GM23338 (cell line): ENCODE measurements around the gene SERTAD1. TPM values are rescaled to one million over a fixed set of nuclear protein-coding genes. Genes with fewer than 3 reads are reported as not detected.
A peak's percentile ranks its signal among the peaks of the same experiment; 100 is the strongest.
"Not testable (repeated sequence)": the region's sequence is repeated elsewhere in the genome, so short reads cannot be mapped to it uniquely, and the experiment has no call there.

Experiments used
- ATAC-seq: fragments of 200-7000 bp; cut with Tn5 transposase; 3 replicates; pipeline ENCODE4 v1.9.1; 2020
- DNase-seq: peaks from one replicate; pipeline ENCODE4 v3.0.0-alpha.2; 2015; ENCODE audit warnings: low spot score
- H2AFZ ChIP-seq: fragments of 200-600 bp; sonication (generic); 2 replicates; pipeline ENCODE4 v1.8.0; 2016; ENCODE audit warnings: antibody characterized with exemption, mild to moderate bottlenecking, moderate library complexity
- H3F3A ChIP-seq: fragments of 200-600 bp; sonication (generic); replicated peaks from 2 replicates; pipeline ENCODE4 v1.8.0; 2017; ENCODE audit warnings: antibody characterized with exemption, mixed run types, low read depth
- H3K27ac ChIP-seq: fragments of 200-600 bp; sonication (generic); 2 replicates; pipeline ENCODE4 v1.6.1; 2016; ENCODE audit warnings: low read depth
- H3K27me3 ChIP-seq: fragments of 200-600 bp; sonication (generic); 2 replicates; pipeline ENCODE4 v1.8.0; 2016; ENCODE audit warnings: mild to moderate bottlenecking, mixed run types, moderate library complexity; ENCODE audit not compliant: insufficient read depth
- H3K36me3 ChIP-seq: fragments of 200-600 bp; sonication (generic); 2 replicates; pipeline ENCODE4 v1.8.0; 2016; ENCODE audit warnings: mild to moderate bottlenecking; ENCODE audit not compliant: insufficient read depth
- H3K4me1 ChIP-seq: fragments of 200-600 bp; sonication (generic); 2 replicates; pipeline ENCODE4 v1.8.0; 2016; ENCODE audit warnings: mild to moderate bottlenecking, moderate library complexity; ENCODE audit not compliant: insufficient read depth
- H3K4me2 ChIP-seq: fragments of 200-600 bp; sonication (generic); 2 replicates; pipeline ENCODE4 v1.7.1; 2017; ENCODE audit warnings: mixed run types
- H3K4me3 ChIP-seq: fragments of 200-600 bp; sonication (generic); 2 replicates; pipeline ENCODE4 v1.6.1; 2016; ENCODE audit warnings: mixed run types
- H3K79me2 ChIP-seq: fragments of 200-600 bp; sonication (generic); replicated peaks from 2 replicates; pipeline ENCODE4 v1.8.0; 2017; ENCODE audit warnings: mild to moderate bottlenecking; ENCODE audit not compliant: insufficient read depth
- H3K9me2 ChIP-seq: fragments of 200-600 bp; sonication (generic); 2 replicates; pipeline ENCODE4 v1.8.0; 2017; ENCODE audit not compliant: insufficient read depth
- H4K20me1 ChIP-seq: fragments of 200-600 bp; sonication (generic); replicated peaks from 2 replicates; pipeline ENCODE4 v1.8.0; 2017; ENCODE audit warnings: mild to moderate bottlenecking; ENCODE audit not compliant: insufficient read depth
- H3K27ac Mint-ChIP-seq: 2 replicates; pipeline ENCODE4 v1.8.0; 2020; ENCODE audit warnings: inconsistent platforms, mild to moderate bottlenecking, moderate library complexity, mixed read lengths
- H3K27me3 Mint-ChIP-seq: 3 replicates; pipeline ENCODE4 v1.8.0; 2022; ENCODE audit warnings: low read depth, mild to moderate bottlenecking, moderate library complexity, mixed read lengths, inconsistent platforms; ENCODE audit not compliant: insufficient read depth, poor library complexity
- H3K36me3 Mint-ChIP-seq: 3 replicates; pipeline ENCODE4 v1.8.0; 2021; ENCODE audit warnings: low read depth, mild to moderate bottlenecking, inconsistent platforms, moderate library complexity, mixed read lengths
- H3K4me1 Mint-ChIP-seq: 3 replicates; pipeline ENCODE4 v1.8.0; 2020; ENCODE audit warnings: mild to moderate bottlenecking, inconsistent platforms, mixed read lengths
- H3K4me3 Mint-ChIP-seq: 3 replicates; pipeline ENCODE4 v1.8.0; 2021; ENCODE audit warnings: moderate library complexity, mild to moderate bottlenecking, inconsistent platforms, mixed read lengths
- H3K9me3 Mint-ChIP-seq: 3 replicates; pipeline ENCODE4 v1.8.0; 2020; ENCODE audit warnings: moderate library complexity, mild to moderate bottlenecking, inconsistent platforms, mixed read lengths
- EZH2 ChIP-seq: fragments of 200-600 bp; sonication (generic); IDR thresholded peaks from one replicate; pipeline ENCODE4 v1.8.0; 2017; ENCODE audit warnings: antibody characterized with exemption, mild to moderate bottlenecking, low read depth; ENCODE audit not compliant: unreplicated experiment
- JUNB ChIP-seq: IDR thresholded peaks from one replicate; pipeline ENCODE4 v1.6.1; 2016; ENCODE audit warnings: antibody characterized with exemption; ENCODE audit not compliant: unreplicated experiment
- POLR2AphosphoS5 ChIP-seq: IDR thresholded peaks from 2 replicates; pipeline ENCODE4 v1.6.1; 2016; ENCODE audit warnings: antibody characterized with exemption, low read depth
- STAT1 ChIP-seq: IDR thresholded peaks from one replicate; pipeline ENCODE4 v1.6.1; 2016; ENCODE audit warnings: antibody characterized with exemption; ENCODE audit not compliant: unreplicated experiment
- ZNF114 ChIP-seq: fragments of 250-450 bp; sonication (Bioruptor Pico); IDR thresholded peaks from 2 replicates; pipeline ENCODE4 v1.5.0; 2020; ENCODE audit warnings: mild to moderate bottlenecking, moderate library complexity
- ZNF331 ChIP-seq: fragments of 250-450 bp; sonication (Bioruptor Pico); IDR thresholded peaks from 2 replicates; pipeline ENCODE4 v1.5.0; 2020; ENCODE audit warnings: low read depth, mild to moderate bottlenecking, moderate library complexity
- polyA plus RNA-seq: library from polyadenylated mRNA; unstranded; fragments of >200 nt; fragmentation: Nextera tagmentation; extraction: Ambion mirVana; gene quantifications from 2 replicates; pipeline ENCODE4 v1.2.1, GENCODE V29; 2016
- total RNA-seq: library from RNA; depleted of rRNA; stranded (reverse); fragments of >200 nt; shearing (Covaris generic); gene quantifications from 2 replicates; pipeline ENCODE4 v1.2.3, GENCODE V29; 2014
- TF ChIP-seq, protein P1 (sequence below), 2 experiments: fragments of 200-600 bp in 1 of 2; sonication (generic) in 1 of 2; conservative IDR thresholded peaks; 2 replicates each; pipeline versions ENCODE4 v1.5.1 to v1.6.1; 2016 to 2017; ENCODE audit warnings: antibody characterized with exemption in 2 of 2, low read depth in 2 of 2, mild to moderate bottlenecking in 2 of 2, moderate library complexity in 1 of 2
- TF ChIP-seq, protein P2 (sequence below): IDR thresholded peaks from one replicate; pipeline ENCODE4 v1.6.1; 2018; ENCODE audit warnings: antibody characterized with exemption; ENCODE audit not compliant: unreplicated experiment

SERTAD1 gene
- total and polyA plus RNA-seq, 2 experiments from 2014 or later: 4.6 to 9.1 TPM

DNA sequence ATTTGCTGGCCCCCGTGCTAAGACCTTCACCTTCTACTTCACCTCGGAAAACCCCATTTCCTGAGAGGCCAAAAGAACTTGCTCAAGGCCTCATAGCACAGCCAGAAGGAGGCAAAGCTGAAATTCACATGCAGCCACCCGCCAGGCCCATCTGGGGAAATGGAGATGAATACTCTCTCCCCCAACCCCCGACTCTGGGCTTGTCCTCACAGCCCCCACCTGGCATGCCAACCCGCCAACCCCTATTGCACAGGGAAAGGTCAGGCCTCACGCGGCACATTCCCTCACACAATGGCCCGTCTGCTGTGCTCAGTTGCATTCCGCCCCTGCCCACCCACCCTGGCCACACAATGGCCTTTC, 15.8 kb downstream of the SERTAD1 start:
- DNase-seq (peak; percentile 73), ATAC-seq (peak; percentile 60)
- Mint-ChIP-seq H3K4me3 (no peak overlapping the region), H3K36me3 (no peaks in the 10 kb centered on the region), H3K9me3 (no peaks in the 10 kb centered on the region), H3K27ac (peak overlapping the region; percentile 90), H3K27me3 (peaks cover 4% of the 10 kb centered on the region), H3K4me1 (peaks cover 31% of the 10 kb centered on the region)
- H3K27ac ChIP-seq: peak overlapping the region; percentile 66
- no peaks in the 10 kb centered on the region for H3K9me2 ChIP-seq
- peaks cover 25% of the 10 kb centered on the region for H3K4me1 ChIP-seq
- H3K4me3 ChIP-seq: no peak overlapping the region
- 0 out of 2 replicates have a peak overlapping the region, but pooled peaks have one; percentile 56 for H2AFZ ChIP-seq
- no peaks in the 10 kb centered on the region for H4K20me1 ChIP-seq
- no peaks in the 10 kb centered on the region for H3K79me2 ChIP-seq
- no peaks in the 10 kb centered on the region for H3K27me3 ChIP-seq
- H3F3A ChIP-seq: 0 out of 2 replicates have a peak, but pooled peaks cover 3% of the 10 kb centered on the region
- peak overlapping the region; percentile 66; the same call in 1 of the 2 replicates for H3K4me2 ChIP-seq
- no peaks in the 10 kb centered on the region for H3K36me3 ChIP-seq
- TF ChIP-seq EZH2 (no peak), JUNB (no peak), ZNF114 (no peak), POLR2AphosphoS5 (no peak), STAT1 (no peak), ZNF331 (CRISPR knock-in tag) (no peak)
- TF ChIP-seq, protein P1, sequence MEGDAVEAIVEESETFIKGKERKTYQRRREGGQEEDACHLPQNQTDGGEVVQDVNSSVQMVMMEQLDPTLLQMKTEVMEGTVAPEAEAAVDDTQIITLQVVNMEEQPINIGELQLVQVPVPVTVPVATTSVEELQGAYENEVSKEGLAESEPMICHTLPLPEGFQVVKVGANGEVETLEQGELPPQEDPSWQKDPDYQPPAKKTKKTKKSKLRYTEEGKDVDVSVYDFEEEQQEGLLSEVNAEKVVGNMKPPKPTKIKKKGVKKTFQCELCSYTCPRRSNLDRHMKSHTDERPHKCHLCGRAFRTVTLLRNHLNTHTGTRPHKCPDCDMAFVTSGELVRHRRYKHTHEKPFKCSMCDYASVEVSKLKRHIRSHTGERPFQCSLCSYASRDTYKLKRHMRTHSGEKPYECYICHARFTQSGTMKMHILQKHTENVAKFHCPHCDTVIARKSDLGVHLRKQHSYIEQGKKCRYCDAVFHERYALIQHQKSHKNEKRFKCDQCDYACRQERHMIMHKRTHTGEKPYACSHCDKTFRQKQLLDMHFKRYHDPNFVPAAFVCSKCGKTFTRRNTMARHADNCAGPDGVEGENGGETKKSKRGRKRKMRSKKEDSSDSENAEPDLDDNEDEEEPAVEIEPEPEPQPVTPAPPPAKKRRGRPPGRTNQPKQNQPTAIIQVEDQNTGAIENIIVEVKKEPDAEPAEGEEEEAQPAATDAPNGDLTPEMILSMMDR (conservative IDR thresholded peaks at IDR 0.05; ENCODE audit: low read depth in 2 of 2): no peak
- TF ChIP-seq, protein P2, sequence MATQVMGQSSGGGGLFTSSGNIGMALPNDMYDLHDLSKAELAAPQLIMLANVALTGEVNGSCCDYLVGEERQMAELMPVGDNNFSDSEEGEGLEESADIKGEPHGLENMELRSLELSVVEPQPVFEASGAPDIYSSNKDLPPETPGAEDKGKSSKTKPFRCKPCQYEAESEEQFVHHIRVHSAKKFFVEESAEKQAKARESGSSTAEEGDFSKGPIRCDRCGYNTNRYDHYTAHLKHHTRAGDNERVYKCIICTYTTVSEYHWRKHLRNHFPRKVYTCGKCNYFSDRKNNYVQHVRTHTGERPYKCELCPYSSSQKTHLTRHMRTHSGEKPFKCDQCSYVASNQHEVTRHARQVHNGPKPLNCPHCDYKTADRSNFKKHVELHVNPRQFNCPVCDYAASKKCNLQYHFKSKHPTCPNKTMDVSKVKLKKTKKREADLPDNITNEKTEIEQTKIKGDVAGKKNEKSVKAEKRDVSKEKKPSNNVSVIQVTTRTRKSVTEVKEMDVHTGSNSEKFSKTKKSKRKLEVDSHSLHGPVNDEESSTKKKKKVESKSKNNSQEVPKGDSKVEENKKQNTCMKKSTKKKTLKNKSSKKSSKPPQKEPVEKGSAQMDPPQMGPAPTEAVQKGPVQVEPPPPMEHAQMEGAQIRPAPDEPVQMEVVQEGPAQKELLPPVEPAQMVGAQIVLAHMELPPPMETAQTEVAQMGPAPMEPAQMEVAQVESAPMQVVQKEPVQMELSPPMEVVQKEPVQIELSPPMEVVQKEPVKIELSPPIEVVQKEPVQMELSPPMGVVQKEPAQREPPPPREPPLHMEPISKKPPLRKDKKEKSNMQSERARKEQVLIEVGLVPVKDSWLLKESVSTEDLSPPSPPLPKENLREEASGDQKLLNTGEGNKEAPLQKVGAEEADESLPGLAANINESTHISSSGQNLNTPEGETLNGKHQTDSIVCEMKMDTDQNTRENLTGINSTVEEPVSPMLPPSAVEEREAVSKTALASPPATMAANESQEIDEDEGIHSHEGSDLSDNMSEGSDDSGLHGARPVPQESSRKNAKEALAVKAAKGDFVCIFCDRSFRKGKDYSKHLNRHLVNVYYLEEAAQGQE: no peak

DNA sequence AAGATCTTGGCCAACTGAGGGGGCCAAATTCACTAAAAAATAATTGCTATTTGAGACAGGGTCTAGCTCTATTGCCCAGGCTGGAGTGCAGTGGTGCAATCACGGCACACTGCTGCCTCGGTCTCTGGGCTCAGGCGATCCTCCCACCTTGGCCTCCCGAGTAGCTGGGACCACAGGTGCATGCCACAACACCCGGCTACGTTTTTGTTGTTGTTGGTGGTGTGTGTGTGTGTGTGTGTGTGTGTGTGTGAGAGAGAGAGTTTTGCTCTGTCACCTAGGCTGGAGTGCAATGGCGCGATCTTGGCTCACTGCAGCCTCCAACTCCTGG, 17.2 kb downstream of the SERTAD1 start:
- H3K4me1 ChIP-seq: peaks cover 28% of the 10 kb centered on the region
- not testable (repeated sequence) for H3K9me2 ChIP-seq, ATAC-seq, H3K27ac ChIP-seq, H3K9me3 Mint-ChIP-seq, H3K36me3 Mint-ChIP-seq, H3K4me3 ChIP-seq, H2AFZ ChIP-seq, H3F3A ChIP-seq, H3K36me3 ChIP-seq, H3K79me2 ChIP-seq, H3K4me2 ChIP-seq, H3K27me3 Mint-ChIP-seq, DNase-seq, H4K20me1 ChIP-seq, H3K27me3 ChIP-seq, H3K27ac Mint-ChIP-seq, H3K4me3 Mint-ChIP-seq
- peaks cover 33% of the 10 kb centered on the region for H3K4me1 Mint-ChIP-seq
